HFFc6 (cell line): ENCODE results near the gene MFAP4. TPM values are rescaled to one million over a fixed set of nuclear protein-coding genes. Genes with fewer than 3 reads are reported as not detected.

Experiments used
- DNase-seq: peaks from one replicate; pipeline ENCODE4 v3.0.0-alpha.2; 2018
- H3K27ac Mint-ChIP-seq: 2 replicates; pipeline ENCODE4 v1.8.0; 2020; ENCODE audit warnings: mild to moderate bottlenecking, mixed read lengths
- H3K27me3 Mint-ChIP-seq: 2 replicates; pipeline ENCODE4 v1.8.0; 2021; ENCODE audit warnings: mild to moderate bottlenecking, moderate library complexity, mixed read lengths; ENCODE audit not compliant: insufficient read depth
- H3K36me3 Mint-ChIP-seq: 2 replicates; pipeline ENCODE4 v1.8.0; 2021; ENCODE audit warnings: low read depth, mixed read lengths
- H3K4me1 Mint-ChIP-seq: 2 replicates; pipeline ENCODE4 v1.8.0; 2020; ENCODE audit warnings: low read depth, mixed read lengths
- H3K4me3 Mint-ChIP-seq: 2 replicates; pipeline ENCODE4 v1.8.0; 2020; ENCODE audit warnings: mild to moderate bottlenecking, moderate library complexity, mixed read lengths
- H3K9me3 Mint-ChIP-seq: 2 replicates; pipeline ENCODE4 v1.8.0; 2020; ENCODE audit warnings: mild to moderate bottlenecking, mixed read lengths
- CTCF ChIP-seq: fragments of 200-600 bp; sonication (generic); IDR thresholded peaks from 2 replicates; pipeline ENCODE4 v1.5.0; 2021; ENCODE audit warnings: antibody characterized with exemption, mild to moderate bottlenecking
- total RNA-seq, 6 experiments: library from RNA; stranded (reverse); fragmentation: NEBNext Ultra II Directional; extraction: Animal tissue kit (Norgen Biotek cat#: 25700); gene quantifications; 2 replicates in 1 of 6; 3 replicates in 5 of 6; pipeline ENCODE4 v1.2.3, GENCODE V29; 2021

The MFAP4 gene
- total RNA-seq, 6 experiments from 2014 or later: 17.7 to 46.5 (median 22.0) TPM

GRCh38 chr17:19403021-19403420, 16.0 kb upstream of the MFAP4 start:
- Mint-ChIP-seq H3K4me1 (peaks cover 10% of the 10 kb centered on the region), H3K9me3 (no peaks in the 10 kb centered on the region), H3K27me3 (peaks cover 4% of the 10 kb centered on the region), H3K4me3 (no peak overlapping the region), H3K36me3 (no peaks in the 10 kb centered on the region), H3K27ac (no peak overlapping the region)
- DNase-seq: no peak
- TF ChIP-seq CTCF: no peak

- TF ChIP-seq CTCF: no peak
- Mint-ChIP-seq H3K27me3 (peaks cover 4% of the 10 kb centered on the region), H3K4me1 (peaks cover 13% of the 10 kb centered on the region), H3K4me3 (no peak overlapping the region), H3K36me3 (no peaks in the 10 kb centered on the region), H3K27ac (no peak overlapping the region), H3K9me3 (no peaks in the 10 kb centered on the region)
- DNase-seq: no peak
These were observed 15.2 kb upstream of the MFAP4 start for GRCh38 chr17:19402171-19402570.

- Mint-ChIP-seq H3K4me1 (peaks cover 13% of the 10 kb centered on the region), H3K4me3 (no peak overlapping the region)
These were observed 14.5 kb upstream of the MFAP4 start for GRCh38 chr17:19401321-19402010.

GRCh38 chr17:19399750-19400450, 12.9 kb upstream of the MFAP4 start:
- no peak for TF ChIP-seq CTCF
- Mint-ChIP-seq H3K27ac (no peak overlapping the region), H3K4me3 (no peak overlapping the region), H3K9me3 (no peaks in the 10 kb centered on the region), H3K27me3 (peaks cover 4% of the 10 kb centered on the region), H3K36me3 (no peaks in the 10 kb centered on the region), H3K4me1 (peaks cover 13% of the 10 kb centered on the region)
- no peak for DNase-seq

More at GRCh38 chr17:19401321-19402010, 14.5 kb upstream of the MFAP4 start:
- no peak for DNase-seq
- no peak overlapping the region for H3K27ac Mint-ChIP-seq
- H3K9me3 Mint-ChIP-seq: no peaks in the 10 kb centered on the region
- TF ChIP-seq CTCF: no peak
- peaks cover 4% of the 10 kb centered on the region for H3K27me3 Mint-ChIP-seq
- no peaks in the 10 kb centered on the region for H3K36me3 Mint-ChIP-seq

GRCh38 chr17:19398301-19399181, 11.6 kb upstream of the MFAP4 start:
- Mint-ChIP-seq H3K27me3 (peaks cover 4% of the 10 kb centered on the region), H3K4me3 (no peak overlapping the region), H3K9me3 (no peaks in the 10 kb centered on the region), H3K4me1 (peaks cover 13% of the 10 kb centered on the region), H3K27ac (no peak overlapping the region), H3K36me3 (no peaks in the 10 kb centered on the region)
- DNase-seq: no peak
- TF ChIP-seq CTCF: no peak
